Colonic mucosa (tissue), 4 donors: ENCODE results near the gene SPIRE1. TPM values are rescaled to one million over a fixed set of nuclear protein-coding genes. Genes with fewer than 3 reads are reported as not detected.
A peak's percentile ranks its signal among the peaks of the same experiment; 100 is the strongest.

Source experiments
- DNase-seq: peaks from one replicate; pipeline ENCODE4 v3.0.0-alpha.2; 2020
- H3K27ac ChIP-seq: fragments of 200-600 bp; one replicate; pipeline ENCODE4 v1.8.0; 2021
- H3K27me3 ChIP-seq: fragments of 200-600 bp; one replicate; pipeline ENCODE4 v1.8.0; 2021
- H3K36me3 ChIP-seq: fragments of 200-600 bp; one replicate; pipeline ENCODE4 v1.8.0; 2021
- H3K4me1 ChIP-seq: fragments of 200-600 bp; one replicate; pipeline ENCODE4 v1.8.0; 2021; ENCODE audit warnings: mild to moderate bottlenecking
- H3K4me3 ChIP-seq: fragments of 200-600 bp; one replicate; pipeline ENCODE4 v1.8.0; 2021
- H3K9ac ChIP-seq, 2 donors: one replicate each; pipeline ENCODE4 v1.7.0; 2013; ENCODE audit warnings: control low read depth in 2 of 2, low read depth in 2 of 2, low read length in 2 of 2
- H3K9me3 ChIP-seq: fragments of 200-600 bp; one replicate; pipeline ENCODE4 v1.8.0; 2021
- intact Hi-C: fragments of 100-400 bp; cut with DNase I; formaldehyde crosslinking; loops from one replicate; pipeline ENCODE4 v1.14.1; 2022
- total RNA-seq, 2 donors: library from RNA; stranded (reverse); fragmentation: NEBNext Ultra II Directional in 1 of 2; extraction: Animal tissue kit (Norgen Biotek cat#: 25700) in 1 of 2; gene quantifications; one replicate each; pipeline ENCODE4 v1.2.1, GENCODE V29; 2021
- TF ChIP-seq, protein P1 (sequence below): fragments of 200-600 bp; IDR thresholded peaks from one replicate; pipeline ENCODE4 v1.8.0; 2022; ENCODE audit warnings: antibody characterized with exemption, mild to moderate bottlenecking
- donor health status: healthy.
- donor health status: DM: no; HTN: no; CAD: no.
- donor health status: DM: no; HTN: no; CAD: no.

The SPIRE1 gene
- total RNA-seq = 1 to 10 TPM; 2.7 to 9.0 TPM

DNA sequence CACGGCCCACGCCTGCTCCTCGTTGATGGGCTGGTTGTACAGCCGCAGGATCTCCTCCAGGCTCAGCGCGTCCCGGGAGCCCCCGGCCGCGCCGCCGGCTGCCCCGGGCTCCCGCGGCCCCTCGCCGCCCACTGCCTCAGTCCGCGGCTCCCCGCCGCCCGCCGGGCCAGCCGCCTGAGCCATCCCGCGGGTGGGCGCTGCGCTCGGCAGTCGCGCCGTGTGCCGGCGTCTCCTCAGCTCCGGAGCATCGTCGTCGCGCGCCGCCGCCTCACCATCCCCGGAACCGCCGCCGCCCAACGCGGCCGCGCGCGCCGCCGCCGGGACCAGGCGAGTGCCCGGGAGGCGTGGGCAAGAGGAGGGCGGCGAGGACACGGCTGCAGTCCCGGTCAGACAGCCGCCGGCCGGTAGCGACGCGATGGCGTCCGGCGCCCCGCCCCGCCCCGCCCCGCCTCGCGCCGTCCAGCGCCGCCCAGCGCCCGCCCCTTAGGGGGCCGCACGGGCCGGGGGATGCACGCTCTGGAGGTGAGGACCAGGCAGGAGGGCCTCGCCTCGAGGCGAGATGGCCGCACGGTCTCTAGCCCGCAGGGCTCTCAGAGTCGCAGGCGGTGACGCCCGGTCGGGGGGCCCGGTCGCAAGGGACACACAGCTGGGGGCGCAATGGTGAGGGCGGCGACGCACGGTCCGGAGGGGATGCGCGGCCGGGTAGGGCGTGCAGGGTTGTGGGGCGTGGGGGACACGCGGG lies at the start of gene SPIRE1:
TSS of gene SPIRE1 (minus strand) at position 424 of the 742 bp plus-strand sequence. CDS start at position 183, 241 bp downstream.
- Histone ChIP-seq H3K9ac (peak within 1 kb of the TSS; percentile 61), H3K27ac (peak within 1 kb of the TSS; percentile 80), H3K4me3 (peak within 1 kb of the TSS; percentile 69), H3K27me3 (no peaks in the 10 kb centered on the region), H3K4me1 (no peaks in the 10 kb centered on the region), H3K36me3 (no peaks in the 10 kb centered on the region), H3K9me3 (no peaks in the 10 kb centered on the region)
- intact Hi-C loops = no loop called here
- DNase-seq = peak; percentile 68
- TF ChIP-seq, protein P1, sequence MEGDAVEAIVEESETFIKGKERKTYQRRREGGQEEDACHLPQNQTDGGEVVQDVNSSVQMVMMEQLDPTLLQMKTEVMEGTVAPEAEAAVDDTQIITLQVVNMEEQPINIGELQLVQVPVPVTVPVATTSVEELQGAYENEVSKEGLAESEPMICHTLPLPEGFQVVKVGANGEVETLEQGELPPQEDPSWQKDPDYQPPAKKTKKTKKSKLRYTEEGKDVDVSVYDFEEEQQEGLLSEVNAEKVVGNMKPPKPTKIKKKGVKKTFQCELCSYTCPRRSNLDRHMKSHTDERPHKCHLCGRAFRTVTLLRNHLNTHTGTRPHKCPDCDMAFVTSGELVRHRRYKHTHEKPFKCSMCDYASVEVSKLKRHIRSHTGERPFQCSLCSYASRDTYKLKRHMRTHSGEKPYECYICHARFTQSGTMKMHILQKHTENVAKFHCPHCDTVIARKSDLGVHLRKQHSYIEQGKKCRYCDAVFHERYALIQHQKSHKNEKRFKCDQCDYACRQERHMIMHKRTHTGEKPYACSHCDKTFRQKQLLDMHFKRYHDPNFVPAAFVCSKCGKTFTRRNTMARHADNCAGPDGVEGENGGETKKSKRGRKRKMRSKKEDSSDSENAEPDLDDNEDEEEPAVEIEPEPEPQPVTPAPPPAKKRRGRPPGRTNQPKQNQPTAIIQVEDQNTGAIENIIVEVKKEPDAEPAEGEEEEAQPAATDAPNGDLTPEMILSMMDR = no peak

DNA sequence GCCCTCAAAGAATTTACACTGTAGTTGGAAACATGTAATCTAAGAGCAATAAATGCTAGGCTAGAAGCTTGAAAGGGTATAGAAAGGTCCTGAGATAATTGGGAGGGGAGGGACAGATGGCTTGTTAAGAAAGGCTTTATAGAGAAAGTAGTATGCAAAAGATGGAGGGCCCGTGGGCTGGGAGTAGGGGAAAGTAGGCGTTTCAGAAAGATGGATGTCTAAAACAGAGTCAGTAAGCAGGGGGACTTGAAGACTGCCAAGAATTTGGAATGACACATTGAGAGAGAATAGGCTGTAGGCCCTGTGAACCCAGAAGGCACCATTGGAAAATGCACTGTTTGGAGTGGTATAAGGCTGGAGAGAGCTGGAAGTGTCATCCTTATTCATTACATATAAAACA lies 45.8 kb upstream of the SPIRE1 start:
- no peak for DNase-seq
- peak overlapping the region; percentile 89 for H3K4me3 ChIP-seq
- intact Hi-C loops = no loop called here
- peaks cover 7% of the 10 kb centered on the region for H3K36me3 ChIP-seq
- H3K9me3 ChIP-seq = no peaks in the 10 kb centered on the region
- TF ChIP-seq, protein P1 = no peak
- no peaks in the 10 kb centered on the region for H3K27me3 ChIP-seq
- H3K27ac ChIP-seq = peak overlapping the region; percentile 94
- peaks cover 9% of the 10 kb centered on the region for H3K4me1 ChIP-seq
- H3K9ac ChIP-seq = peak overlapping the region; percentile 93 to 98

DNA sequence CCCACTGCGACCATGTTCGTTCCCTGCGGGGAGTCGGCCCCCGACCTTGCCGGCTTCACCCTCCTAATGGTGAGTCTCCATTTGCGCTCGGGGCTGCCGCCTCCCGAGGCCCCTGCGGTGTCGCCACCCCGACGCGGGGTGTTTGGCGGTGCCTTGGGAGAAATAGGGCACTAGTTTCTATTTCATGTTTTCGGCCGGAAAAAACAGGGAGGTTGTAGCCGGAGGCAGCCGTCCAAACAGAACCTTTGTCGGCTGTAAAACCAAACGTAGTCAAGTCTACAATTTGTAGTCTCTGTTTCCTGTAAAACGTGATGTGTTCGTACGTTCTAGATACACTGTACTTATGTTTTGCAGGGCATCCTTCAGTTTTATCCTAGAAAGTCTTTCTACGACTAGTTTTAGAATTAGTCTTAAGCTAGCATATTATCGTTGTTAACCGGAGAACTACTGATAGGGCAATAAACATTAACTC lies 45.2 kb upstream of the SPIRE1 start:
- TF ChIP-seq, protein P1 = no peak
- H3K4me3 ChIP-seq = peak overlapping the region; percentile 89
- DNase-seq = no peak
- H3K36me3 ChIP-seq = peaks cover 7% of the 10 kb centered on the region
- H3K4me1 ChIP-seq = peaks cover 9% of the 10 kb centered on the region
- peak overlapping the region; percentile 93 to 98 for H3K9ac ChIP-seq
- intact Hi-C loops = no loop called here
- H3K27ac ChIP-seq = peak overlapping the region; percentile 94
- H3K27me3 ChIP-seq = no peaks in the 10 kb centered on the region
- no peaks in the 10 kb centered on the region for H3K9me3 ChIP-seq

DNA sequence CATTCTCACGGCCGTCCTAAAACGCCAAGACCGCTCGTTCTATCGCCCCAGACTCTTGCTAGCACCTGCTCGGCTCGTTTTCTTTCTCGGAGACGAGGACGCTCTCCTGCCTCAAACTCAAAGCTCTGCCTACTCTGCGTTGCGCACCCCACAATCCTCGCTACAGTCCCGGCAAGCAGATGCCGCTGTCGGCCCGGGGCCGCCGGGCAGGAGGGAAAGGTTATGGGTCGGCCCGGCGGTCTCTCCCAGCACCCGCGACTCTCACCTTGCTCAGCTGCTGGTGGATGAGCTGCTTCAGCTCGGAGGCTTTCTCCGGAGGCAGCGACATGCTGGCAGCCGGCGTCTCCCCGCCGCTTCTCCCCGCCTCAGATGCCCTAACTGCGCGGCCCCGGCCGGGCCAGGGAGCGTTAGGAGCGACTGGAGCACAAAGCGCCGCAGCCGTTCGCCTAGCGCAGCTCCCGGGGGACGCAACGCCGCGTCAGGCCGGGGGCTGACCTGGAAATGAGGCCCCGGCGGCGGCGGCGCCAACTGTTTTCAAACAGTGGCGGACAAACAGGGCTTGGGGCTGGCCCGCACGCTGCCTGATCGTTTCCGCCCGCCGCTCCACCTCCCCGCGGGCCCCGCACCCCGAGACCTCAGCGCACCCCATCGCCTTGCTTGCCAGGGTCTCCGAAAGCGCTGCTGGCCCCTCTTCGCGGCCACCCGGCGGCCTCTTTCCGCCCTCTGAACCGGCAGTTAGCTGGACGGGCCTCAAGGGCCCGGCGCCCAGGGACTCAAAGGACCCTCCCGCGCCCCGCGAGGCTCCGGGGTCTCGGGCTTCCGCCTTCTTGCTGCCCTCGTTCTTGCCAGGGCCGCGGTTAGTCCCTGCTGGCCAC lies 44.6 kb upstream of the SPIRE1 start, which contains the start of the genes CEP76 and PSMG2:
TSS of gene CEP76 (minus strand) at position 503 of the 875 bp plus-strand sequence. CDS start at position 328, 175 bp downstream.
TSS of gene PSMG2 (plus strand) at position 822 of the 875 bp plus-strand sequence. CDS start 66 bp downstream, outside the sequence.
- TF ChIP-seq, protein P1 = no peak
- Histone ChIP-seq H3K4me3 (peak within 1 kb of the TSS; percentile 89), H3K4me1 (peaks cover 9% of the 10 kb centered on the region), H3K9ac (peak within 1 kb of the TSS; percentile 93 to 98), H3K27me3 (no peaks in the 10 kb centered on the region), H3K36me3 (peaks cover under 1% of the 10 kb centered on the region), H3K27ac (peak within 1 kb of the TSS; percentile 94), H3K9me3 (no peaks in the 10 kb centered on the region)
- peak; percentile 86 for DNase-seq
- intact Hi-C loops = no loop called here

DNA sequence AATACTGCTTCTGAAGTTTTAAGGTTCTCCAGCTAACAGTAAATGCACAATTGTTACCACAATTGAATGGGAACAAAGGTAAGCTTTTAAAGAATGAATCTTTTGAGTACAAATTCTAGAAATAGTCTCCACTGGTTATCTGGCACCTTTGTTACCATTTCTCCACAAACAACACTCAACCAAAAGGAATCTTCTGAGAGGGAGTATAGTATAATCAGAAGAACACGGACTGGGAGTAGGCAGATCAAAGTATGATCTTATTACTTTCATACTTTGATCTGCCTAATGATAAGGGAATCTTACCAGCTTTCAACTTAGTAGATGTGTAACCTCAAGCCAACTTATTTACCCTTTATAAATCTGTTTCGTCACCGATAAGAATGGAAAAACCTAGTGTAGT lies 43.3 kb upstream of the SPIRE1 start:
- TF ChIP-seq, protein P1 = no peak
- no peak overlapping the region for H3K27ac ChIP-seq
- H3K9ac ChIP-seq = no peak overlapping the region
- H3K4me1 ChIP-seq = peaks cover 9% of the 10 kb centered on the region
- H3K9me3 ChIP-seq = no peaks in the 10 kb centered on the region
- peak overlapping the region; percentile 89 for H3K4me3 ChIP-seq
- no peaks in the 10 kb centered on the region for H3K36me3 ChIP-seq
- no peaks in the 10 kb centered on the region for H3K27me3 ChIP-seq
- DNase-seq = no peak
- intact Hi-C loops = no loop called here
